Osteocyte (in vitro differentiated cells): ENCODE results near the gene CD83. TPM values are rescaled to one million over a fixed set of nuclear protein-coding genes. Genes with fewer than 3 reads are reported as not detected.

Source experiments
- DNase-seq: peaks from one replicate; pipeline ENCODE4 v3.0.0; 2021; ENCODE audit warnings: mixed read lengths; ENCODE audit not compliant: unreplicated experiment; ENCODE audit errors: extremely low spot score
- H3K27ac Mint-ChIP-seq: one replicate; pipeline ENCODE4 v1.8.0; 2021; ENCODE audit warnings: mild to moderate bottlenecking, mixed read lengths; ENCODE audit not compliant: unreplicated experiment
- H3K27me3 Mint-ChIP-seq: one replicate; pipeline ENCODE4 v1.8.0; 2021; ENCODE audit warnings: mixed read lengths; ENCODE audit not compliant: unreplicated experiment
- H3K36me3 Mint-ChIP-seq: one replicate; pipeline ENCODE4 v1.8.0; 2021; ENCODE audit warnings: mixed read lengths; ENCODE audit not compliant: unreplicated experiment
- H3K4me1 Mint-ChIP-seq: one replicate; pipeline ENCODE4 v1.8.0; 2021; ENCODE audit warnings: mixed read lengths; ENCODE audit not compliant: unreplicated experiment
- H3K4me3 Mint-ChIP-seq: one replicate; pipeline ENCODE4 v1.8.0; 2021; ENCODE audit warnings: mild to moderate bottlenecking, moderate library complexity, mixed read lengths; ENCODE audit not compliant: unreplicated experiment
- H3K9me3 Mint-ChIP-seq: one replicate; pipeline ENCODE4 v1.8.0; 2021; ENCODE audit warnings: mixed read lengths; ENCODE audit not compliant: unreplicated experiment
- CTCF ChIP-seq: fragments of 200-600 bp; sonication (generic); IDR thresholded peaks from 2 replicates; pipeline ENCODE4 v1.5.0; 2021; ENCODE audit warnings: antibody characterized with exemption, mild to moderate bottlenecking, moderate library complexity
- total RNA-seq: library from RNA; stranded (reverse); gene quantifications from 2 replicates; pipeline ENCODE4 v1.2.1, GENCODE V29; 2021

CD83 gene
- total RNA-seq, 1 donor from 2014 or later = 1.4 TPM

DNA sequence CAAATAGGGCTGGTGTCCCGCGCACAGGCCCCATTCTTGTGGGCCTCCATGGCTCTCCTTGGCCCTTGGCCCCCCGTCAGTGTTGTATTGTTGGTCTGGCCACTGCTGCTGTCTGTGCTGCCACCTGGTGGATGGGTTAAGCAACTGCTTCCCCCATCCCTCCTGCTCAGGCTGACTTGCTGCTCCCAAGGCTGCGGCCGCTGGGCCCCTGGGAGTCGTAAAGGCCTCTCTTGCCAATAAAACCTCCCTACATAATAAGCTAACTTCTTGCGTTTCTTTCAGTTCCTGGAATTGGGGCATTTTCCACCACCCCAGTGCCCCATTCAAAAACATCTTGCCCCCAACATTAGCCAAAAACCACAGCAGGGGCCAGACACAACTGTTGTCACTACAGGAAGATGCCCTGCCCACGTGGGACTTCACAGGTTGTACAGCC, 27.1 kb downstream of the CD83 start:
- H3K27me3 Mint-ChIP-seq = peaks cover 31% of the 10 kb centered on the region
- H3K36me3 Mint-ChIP-seq = no peaks in the 10 kb centered on the region
- no peaks in the 10 kb centered on the region for H3K9me3 Mint-ChIP-seq
- peaks cover 11% of the 10 kb centered on the region for H3K4me1 Mint-ChIP-seq
- peak; percentile 90 for DNase-seq
- peak; percentile 93 for TF ChIP-seq CTCF
- peak overlapping the region; percentile 5 for H3K27ac Mint-ChIP-seq
- H3K4me3 Mint-ChIP-seq = no peak overlapping the region

GRCh38 chr6:14146506-14147096, 29.0 kb downstream of the CD83 start:
- no peaks in the 10 kb centered on the region for H3K36me3 Mint-ChIP-seq
- H3K4me3 Mint-ChIP-seq = no peak overlapping the region
- no peak overlapping the region for H3K27ac Mint-ChIP-seq
- peaks cover 38% of the 10 kb centered on the region for H3K27me3 Mint-ChIP-seq
- peaks cover 6% of the 10 kb centered on the region for H3K4me1 Mint-ChIP-seq
- no peak for DNase-seq
- TF ChIP-seq CTCF = no peak
- H3K9me3 Mint-ChIP-seq = no peaks in the 10 kb centered on the region

DNA sequence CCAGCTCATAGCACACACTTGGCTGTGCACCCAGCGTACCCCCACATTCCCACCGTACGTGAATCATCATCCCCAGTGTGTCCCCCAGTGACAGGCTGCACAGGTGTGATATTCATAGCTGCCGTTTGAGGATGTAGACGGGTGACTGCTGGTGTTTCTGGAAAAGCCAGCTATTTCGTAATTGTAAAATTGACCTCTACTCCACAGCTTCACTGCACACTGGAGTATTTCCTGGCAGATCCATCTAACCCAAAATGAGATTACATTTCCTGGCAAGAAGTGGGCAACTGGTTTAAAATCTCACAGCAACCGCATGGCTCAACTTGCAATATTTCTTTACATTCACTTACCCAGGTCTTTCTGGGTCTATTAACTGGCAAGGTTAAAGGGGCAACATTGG, 30.3 kb downstream of the CD83 start:
- Mint-ChIP-seq H3K27ac (no peak overlapping the region), H3K36me3 (no peaks in the 10 kb centered on the region), H3K9me3 (no peaks in the 10 kb centered on the region), H3K27me3 (peaks cover 48% of the 10 kb centered on the region), H3K4me1 (peaks cover 3% of the 10 kb centered on the region), H3K4me3 (no peak overlapping the region)
- TF ChIP-seq CTCF = no peak
- DNase-seq = no peak

DNA sequence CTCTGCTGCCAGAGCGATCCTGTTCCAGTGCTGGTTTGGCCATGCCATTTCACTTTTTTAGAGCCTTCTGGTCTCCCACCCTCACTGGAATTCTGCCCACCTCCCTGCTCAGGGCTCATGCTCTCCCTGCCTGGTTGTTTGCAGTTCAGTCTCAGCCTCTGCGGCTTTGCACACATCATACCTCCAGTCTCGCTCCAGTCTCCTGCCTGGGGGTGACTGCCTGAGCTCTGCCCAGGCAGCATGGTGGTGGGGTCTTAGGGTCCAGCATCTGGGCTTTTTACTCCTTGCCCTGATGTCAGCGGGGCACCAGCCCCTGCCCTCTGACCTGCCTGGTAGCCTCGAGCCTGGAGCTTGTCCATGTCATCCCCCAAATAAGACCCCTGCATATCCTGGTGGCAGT, 30.9 kb downstream of the CD83 start:
- Mint-ChIP-seq H3K27me3 (peaks cover 53% of the 10 kb centered on the region), H3K4me1 (peaks cover 3% of the 10 kb centered on the region), H3K4me3 (no peak overlapping the region), H3K36me3 (no peaks in the 10 kb centered on the region), H3K9me3 (no peaks in the 10 kb centered on the region), H3K27ac (no peak overlapping the region)
- DNase-seq = peak; percentile 69
- TF ChIP-seq CTCF = no peak

DNA sequence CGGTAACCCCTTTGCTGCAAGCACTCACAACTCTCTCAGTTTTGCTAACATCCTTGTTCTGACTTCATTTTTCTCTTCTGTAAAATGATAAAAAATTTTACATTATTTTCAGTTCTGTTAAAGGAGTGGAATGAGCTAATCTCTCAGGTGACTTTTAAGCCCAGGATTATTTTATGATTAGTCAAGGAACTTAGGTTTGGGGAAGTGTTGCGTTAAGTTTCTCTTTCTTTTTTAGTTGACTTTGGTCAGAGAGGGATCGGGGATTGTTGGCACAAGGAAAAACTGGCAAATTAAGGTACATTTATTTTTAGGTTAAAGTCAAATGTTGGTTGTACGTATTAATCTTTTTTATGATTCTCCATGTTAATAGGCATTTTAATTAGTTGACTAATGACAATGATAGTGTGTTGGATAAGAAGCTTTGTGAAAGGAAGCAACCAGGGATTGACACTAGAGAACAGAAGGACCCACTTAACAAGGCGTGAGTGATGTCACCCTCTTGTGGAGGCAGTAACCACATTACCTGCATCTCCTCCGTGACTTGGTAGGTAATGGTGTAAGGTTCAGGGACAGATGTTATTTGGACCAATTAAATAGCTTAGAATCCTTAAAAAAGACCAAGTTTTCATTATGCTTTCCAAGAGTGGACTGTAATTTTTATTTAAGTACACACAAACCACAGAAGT, 31.6 kb downstream of the CD83 start:
- H3K9me3 Mint-ChIP-seq = no peaks in the 10 kb centered on the region
- TF ChIP-seq CTCF = no peak
- no peak for DNase-seq
- no peak overlapping the region for H3K4me3 Mint-ChIP-seq
- H3K27ac Mint-ChIP-seq = no peak overlapping the region
- peaks cover 60% of the 10 kb centered on the region for H3K27me3 Mint-ChIP-seq
- peaks cover 3% of the 10 kb centered on the region for H3K4me1 Mint-ChIP-seq
- no peaks in the 10 kb centered on the region for H3K36me3 Mint-ChIP-seq
